Measurements from ENCODE around the gene STAT1.
A peak's percentile ranks its signal among the peaks of the same experiment; 100 is the strongest.

Gene STAT1

DNA sequence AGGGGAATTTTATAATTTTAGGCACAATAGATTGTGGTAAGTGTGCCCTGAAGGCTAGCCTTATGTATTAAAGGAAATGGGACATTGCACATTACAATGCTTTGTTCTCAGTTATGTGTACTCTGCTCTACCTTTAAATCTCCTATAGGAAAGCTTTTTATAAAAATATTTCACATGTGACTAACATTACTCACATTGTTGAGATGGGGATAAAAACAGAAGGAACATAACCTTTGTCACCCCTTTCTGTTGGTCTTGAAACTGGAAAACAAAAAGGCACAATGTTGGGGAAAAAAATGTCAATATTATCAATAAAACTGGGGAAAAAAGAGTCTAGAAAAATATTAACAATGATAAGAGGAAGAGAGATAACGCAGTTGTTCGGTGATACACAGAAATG is 17.3 kb upstream of the STAT1 start:
- DNase-seq (ENCODE audit: low read depth) = no peak

- DNase-seq (ENCODE audit: low read depth) = no peak
These were observed 16.7 kb upstream of the STAT1 start for GRCh38 chr2:191030521-191031154.

- DNase-seq (ENCODE audit: low read depth) = no peak
These were observed 15.4 kb upstream of the STAT1 start for GRCh38 chr2:191029280-191029950.

GRCh38 chr2:191026377-191026776 is 12.4 kb upstream of the STAT1 start:
- no peak for DNase-seq (ENCODE audit: low read depth)

DNA sequence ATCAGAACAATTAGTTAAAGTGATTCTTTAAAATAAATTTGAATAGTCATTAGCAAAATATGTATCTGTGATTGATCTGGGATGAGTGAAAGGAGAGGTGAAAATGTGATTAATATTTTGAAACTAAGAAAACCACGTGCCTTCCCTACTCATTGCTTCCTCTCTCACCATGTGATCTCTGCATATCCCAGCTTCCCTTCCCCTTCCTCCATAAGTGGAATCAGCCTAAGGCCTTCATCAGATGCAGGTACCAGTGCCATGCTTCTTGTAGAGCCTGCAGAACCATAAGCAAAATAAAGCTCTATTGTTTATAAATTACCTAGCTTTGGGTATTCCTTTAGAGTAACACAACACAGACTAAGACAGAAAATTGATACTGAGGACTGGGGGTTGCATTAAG is 11.2 kb upstream of the STAT1 start:
- no peak for DNase-seq (ENCODE audit: low read depth)

GRCh38 chr2:191023235-191023679 is 9.3 kb upstream of the STAT1 start:
- no peak for DNase-seq (ENCODE audit: low read depth)

DNA sequence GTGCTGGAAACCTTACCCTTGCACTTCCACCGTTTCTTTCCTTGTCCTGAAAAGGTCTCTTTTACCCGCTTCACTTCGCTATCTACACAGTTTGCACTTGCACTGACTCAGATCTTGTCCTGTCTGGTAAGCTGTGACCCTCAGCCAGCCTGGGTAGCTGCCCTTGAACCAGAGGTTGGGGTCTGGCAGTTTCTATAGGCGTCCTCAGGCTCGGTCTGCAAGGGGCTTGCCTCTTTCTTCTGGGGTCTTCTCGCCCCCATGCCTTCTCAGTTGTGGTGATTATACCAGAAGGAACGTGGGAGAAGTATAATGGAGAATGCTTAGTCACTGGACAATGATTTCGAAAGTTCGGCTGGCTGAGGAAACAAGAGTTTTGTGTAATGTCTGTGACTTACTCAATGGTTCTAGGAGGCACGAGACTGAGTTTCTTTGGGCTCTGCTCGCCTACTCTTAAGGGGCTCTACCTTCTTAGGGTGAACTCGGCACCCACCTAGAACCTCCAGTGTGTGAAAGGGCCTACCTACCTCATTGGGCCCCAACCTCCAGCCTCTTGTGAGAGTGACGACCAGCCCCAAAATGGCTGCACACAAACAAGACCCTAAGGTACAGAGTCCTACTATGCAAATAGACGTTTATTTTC is 6.9 kb upstream of the STAT1 start:
- DNase-seq (ENCODE audit: low read depth) = no peak

- peak; percentile 87 for DNase-seq (ENCODE audit: low read depth)
These were observed 6.3 kb upstream of the STAT1 start for GRCh38 chr2:191020221-191020741.

DNA sequence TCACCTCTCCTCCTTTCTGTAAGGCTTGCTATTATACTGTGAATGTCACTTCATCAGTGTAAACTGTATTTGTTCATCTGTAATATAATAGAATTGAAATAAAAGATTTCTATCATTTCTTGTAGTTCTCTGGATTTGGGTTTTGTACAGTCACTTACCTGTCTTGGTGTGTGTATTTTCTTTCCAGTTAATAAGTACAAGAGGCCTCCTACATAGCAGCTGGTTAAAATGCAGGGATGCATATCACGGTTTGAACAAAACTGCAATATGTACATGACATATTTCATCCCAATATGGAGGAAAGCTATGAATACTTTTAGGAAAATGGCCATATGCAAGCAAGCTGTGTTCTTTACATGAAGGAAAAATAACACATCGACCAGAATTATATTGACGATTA is 5.4 kb upstream of the STAT1 start:
- DNase-seq (ENCODE audit: low read depth) = no peak

DNA sequence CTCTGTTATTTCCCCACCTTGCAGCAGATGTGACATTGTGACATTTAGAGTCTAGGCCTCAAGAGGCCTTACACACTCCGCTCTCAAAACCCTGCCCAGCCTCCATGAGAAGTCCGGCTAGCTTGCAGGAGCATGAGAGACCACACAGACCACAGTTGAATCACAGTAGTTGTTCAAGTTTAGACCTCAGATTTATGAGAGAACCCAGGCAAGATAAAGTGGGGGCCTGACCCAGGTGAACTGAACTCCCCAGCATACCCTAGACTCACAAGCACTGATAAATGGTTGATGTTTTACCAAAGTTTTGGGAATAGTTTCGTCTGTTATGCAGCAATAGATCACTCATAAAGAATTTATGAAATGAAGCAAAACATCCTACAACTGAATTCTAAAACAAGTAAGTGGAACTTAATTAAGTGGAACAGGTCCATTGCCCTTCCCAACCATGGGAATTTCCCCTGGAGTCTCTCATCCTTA is 4.7 kb upstream of the STAT1 start:
- DNase-seq (ENCODE audit: low read depth) = no peak

DNA sequence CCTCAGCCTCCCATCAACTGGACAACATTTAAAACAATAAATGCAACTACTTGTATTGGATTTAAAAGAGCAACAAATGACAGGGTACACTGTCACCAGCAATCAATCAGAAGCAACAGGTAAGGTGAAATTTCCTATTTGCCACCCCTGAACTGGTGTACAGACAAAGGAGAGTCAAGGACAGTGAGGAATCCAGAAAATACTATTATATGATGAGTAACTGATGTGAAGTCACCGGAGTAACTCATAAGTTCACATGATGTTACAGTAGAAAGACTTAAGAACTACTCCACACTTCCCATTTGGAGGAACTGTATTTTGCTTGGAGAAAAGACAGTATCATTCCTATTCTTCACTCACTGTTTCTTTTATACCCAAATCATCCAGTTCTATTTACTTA is 4.1 kb upstream of the STAT1 start:
- DNase-seq (ENCODE audit: low read depth) = no peak

DNA sequence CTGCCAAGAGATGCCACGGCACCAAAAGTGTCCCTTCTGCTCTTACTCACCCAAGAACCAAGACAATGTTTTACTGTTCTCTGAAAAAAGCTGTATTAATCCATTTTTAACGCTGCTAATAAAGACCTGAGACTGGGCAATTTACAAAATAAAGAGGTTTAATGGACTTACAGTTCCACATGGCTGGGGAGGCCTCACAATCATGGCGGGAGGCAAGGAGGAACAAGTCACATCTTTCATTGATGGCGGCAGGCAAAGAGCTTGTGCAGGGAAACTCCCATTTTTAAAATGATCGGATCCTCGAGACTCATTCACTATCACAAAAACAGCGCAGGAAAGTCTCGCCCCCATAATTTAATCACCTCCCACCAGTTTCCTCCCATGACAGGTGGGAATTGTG is 1.9 kb upstream of the STAT1 start:
- DNase-seq (ENCODE audit: low read depth) = no peak

DNA sequence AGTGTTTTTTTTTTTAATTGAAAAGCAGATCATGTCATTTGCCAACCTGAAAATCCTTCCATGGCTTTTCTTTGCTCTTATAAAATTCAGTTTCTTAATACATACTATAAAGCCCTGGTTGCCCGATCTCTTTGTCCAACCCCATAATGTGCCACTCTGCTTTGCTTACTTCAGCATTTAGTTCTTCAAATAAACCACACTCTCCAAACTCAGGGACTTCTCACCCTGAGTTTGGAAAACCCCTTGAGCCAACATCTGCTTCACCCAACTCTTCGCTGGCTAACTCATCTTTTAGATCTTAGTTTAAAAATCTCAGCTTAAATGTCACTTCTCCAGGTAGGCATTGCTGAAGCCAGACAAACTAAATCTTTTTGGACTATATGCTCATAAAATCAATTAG is 1.3 kb upstream of the STAT1 start:
- no peak for DNase-seq (ENCODE audit: low read depth)

GRCh38 chr2:191014653-191015020 is 666 bp upstream of the STAT1 start:
- no peak for DNase-seq (ENCODE audit: low read depth)

DNA sequence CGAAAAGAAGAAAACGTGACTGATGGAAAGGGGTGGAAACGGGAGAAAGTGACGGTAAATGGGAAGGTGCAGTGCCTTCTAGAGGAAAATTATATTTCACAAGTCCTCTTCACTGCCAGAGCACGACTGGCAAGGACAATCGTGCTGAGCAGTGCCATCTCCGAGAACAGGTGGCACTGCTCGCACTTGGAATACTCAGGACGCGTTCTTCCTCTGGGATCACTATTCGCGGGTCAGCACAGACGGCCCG is 364 bp downstream of the STAT1 start:
- no peak for DNase-seq (ENCODE audit: low read depth)

DNA sequence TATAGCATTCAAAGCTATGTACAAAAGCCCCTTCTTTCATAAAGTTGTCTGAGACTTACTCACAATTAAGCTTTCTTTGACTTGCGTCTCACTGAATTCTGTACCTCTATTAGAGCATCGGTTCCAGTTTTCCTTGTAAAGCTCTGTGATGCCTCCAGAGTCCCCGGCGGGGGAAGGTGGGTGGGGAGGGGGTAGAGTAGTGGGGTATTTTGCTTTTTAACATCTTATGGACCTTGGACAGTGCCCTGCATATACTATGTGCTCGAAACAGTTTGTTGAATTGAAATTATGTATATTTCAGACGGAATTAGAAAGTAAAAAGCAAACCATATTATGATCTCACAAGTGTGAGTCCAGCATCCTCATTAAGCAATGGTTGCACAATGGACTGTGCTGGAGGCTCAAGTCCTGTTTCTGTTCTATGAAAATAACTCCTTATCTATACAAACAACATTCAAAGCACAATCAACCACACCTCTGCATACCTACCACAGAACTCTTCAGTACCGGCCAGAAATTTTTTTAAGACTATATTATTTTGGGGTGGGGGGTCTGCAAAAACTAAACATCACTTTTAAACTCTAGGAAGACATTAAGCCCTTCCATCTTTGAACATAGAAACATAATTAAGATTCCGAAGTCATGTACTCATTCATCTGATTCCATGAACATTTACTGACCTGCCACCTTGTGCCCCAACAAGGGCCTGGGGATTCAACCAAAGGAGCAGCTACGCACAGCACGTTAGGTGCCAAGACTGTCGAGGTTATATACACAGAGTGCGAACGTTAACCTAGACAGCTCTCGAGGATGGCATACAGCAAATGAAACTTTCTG is 908 bp downstream of the STAT1 start:
- no peak for DNase-seq (ENCODE audit: low read depth)

DNA sequence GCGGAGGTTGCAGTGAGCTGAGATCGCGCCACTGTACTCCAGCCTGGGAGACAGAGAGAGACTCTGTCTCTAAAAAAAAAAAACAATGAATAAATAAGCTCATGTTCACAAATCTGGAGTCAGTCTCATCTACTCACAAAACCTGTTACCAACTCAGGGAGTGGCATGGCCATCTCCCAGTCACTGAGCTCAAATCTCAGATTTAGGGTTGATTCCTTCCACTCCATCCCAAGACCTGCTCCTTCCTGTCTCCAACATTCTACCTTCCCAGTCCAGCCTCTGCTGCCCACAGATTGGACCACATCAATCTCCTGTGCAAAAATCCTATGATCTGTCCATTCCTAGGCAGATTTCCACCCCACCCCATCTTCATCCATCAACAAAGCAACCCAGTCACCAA is 1.6 kb downstream of the STAT1 start:
- DNase-seq (ENCODE audit: low read depth) = no peak

DNA sequence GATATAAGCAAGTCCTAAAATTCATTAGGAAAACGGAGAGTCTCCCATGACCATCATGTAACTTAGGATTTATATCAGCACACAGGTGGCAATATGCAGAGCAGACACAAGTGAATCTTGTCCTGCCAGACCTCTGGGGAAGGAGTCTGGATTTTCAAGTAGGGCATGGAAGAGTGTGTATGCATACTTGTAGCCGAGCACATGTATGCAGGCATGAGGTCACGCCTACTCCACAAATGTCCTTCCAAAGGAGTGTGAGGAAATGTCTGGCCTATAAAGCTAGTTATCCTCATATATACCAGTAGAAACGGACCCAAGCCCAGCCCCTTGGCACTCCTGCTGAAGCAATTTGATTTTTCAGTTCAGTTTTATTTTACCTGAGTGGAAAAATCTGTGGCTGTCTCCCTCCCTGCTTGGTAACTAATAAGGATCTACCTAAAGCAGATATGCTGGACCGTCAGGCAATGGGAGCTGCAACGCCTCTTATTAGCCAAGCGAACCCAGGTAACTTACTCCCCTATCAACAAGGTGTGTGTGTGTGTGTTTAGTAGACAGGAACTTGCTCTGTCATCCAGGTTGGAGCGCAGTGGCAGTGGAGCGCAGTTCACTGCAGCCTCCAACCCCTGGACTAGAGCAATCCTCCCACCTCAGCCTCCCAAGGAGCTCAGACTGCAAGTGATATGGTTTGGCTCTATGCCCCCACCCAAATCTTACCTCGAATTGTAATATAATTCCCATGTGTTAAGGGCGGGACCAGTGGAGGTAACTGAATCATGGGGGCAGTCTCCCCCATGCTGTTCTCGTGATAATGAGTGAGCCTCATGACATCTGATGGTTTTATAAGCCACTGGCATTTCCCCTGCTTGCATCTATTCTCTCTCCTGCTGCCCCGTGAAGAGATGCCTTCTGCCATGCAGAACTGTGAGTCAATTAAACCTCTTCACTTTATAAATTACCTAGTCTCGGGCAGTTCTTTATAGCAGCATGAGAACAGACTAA is 2.8 kb downstream of the STAT1 start:
- no peak for DNase-seq (ENCODE audit: low read depth)

DNA sequence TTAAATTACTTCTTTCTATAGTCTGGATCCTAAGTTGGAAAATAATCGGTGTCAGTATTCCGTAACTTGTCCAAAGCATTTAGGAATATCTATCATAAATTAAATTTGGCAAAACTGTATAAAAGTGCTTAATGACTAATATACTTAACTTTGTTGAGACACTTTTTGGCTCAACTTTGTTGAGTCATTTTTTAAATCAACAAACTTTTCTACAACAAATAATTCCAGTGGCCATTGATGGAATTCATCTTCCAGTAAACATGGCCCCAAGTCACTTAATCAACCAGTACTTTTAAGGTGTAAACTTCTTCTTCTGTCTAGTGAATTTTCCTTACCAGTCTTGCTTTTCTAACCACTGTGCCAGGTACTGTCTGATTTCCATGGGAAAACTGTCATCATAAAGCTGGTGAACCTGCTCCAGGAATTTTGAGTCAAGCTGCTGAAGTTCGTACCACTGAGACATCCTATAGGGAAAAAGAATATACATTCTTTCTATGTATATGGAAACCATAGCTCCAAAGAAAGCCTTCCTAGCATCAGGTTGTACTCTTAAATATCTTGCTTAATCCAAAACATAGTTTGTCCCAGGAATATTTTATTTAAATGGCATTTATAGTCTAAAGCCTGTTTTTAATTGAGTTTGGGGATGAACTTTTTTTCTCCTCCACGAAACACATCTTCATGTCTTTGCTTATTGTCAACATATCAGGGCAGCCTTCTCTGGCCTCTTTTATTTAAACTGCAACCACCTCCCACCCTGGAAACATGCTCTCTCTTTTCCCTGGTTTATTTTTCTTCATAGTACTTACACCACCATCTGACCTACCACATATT is 4.2 kb downstream of the STAT1 start:
- DNase-seq (ENCODE audit: low read depth) = no peak

- no peak for DNase-seq (ENCODE audit: low read depth)
These were observed 5.7 kb downstream of the STAT1 start for GRCh38 chr2:191008286-191008685.
